A549 treated with Hydrocortisone at 1 μM for 4 hours (cell line): ENCODE data around the gene CRYBG2. TPM values are rescaled to one million over a fixed set of nuclear protein-coding genes. Genes with fewer than 3 reads are reported as not detected.

ENCODE experiments used
- total RNA-seq: library from RNA; stranded (reverse); fragments of 200-300 nt; extraction: Qiagen RNA extraction; gene quantifications from 5 replicates; pipeline ENCODE4 v1.2.3, GENCODE V29; 2022

CRYBG2 gene
- 1.2 to 2.2 TPM (median 1.5 TPM) in 5 replicates for total RNA-seq

GRCh38 chr1:26353976-26354820 lies at the start of gene CRYBG2:
Gene CRYBG2 (minus strand): TSS chr1:26354130. CDS start chr1:26346657, 7,473 bp downstream.

GRCh38 chr1:26372611-26373010 lies 18.7 kb upstream of the CRYBG2 start, which contains the start of gene ZNF683:
Gene ZNF683 (minus strand): TSS chr1:26372750. CDS start chr1:26368571, 4,179 bp downstream.

DNA sequence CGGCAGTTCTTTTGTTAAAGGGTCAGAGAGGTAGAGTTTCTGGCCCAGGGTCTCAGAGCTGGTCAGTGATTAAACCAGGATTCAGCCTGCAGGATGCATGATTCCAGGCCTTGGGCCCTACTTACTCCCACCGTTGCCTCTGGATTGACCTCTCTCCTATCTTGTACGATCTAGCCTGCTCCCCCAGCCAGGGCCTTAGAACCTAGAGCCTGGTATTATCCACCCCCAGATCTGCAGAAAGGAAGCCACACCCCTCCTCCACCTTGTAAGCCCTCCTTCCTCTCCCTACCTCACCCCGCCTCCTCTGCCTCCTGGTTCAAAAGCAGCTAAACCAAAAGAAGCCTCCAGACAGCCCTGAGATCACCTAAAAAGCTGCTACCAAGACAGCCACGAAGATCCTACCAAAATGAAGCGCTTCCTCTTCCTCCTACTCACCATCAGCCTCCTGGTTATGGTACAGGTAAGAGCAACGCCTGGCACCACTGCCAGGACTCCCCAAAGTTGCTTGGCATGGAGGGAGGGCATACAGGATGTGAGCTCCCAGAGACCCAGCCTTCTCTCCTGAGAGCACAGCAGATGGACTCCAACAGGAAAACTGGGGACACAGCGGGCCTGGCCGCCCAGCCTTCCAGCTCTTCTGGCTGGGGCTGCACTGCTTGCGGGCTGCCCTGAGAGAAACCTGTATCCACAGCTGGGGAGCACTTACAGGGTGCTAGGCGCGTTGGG lies 36.2 kb downstream of the CRYBG2 start, which contains the start of gene CD52:
CD52 (plus strand) TSS at position 347 of the 726 bp plus-strand sequence; CDS start at position 407, 60 bp downstream.

DNA sequence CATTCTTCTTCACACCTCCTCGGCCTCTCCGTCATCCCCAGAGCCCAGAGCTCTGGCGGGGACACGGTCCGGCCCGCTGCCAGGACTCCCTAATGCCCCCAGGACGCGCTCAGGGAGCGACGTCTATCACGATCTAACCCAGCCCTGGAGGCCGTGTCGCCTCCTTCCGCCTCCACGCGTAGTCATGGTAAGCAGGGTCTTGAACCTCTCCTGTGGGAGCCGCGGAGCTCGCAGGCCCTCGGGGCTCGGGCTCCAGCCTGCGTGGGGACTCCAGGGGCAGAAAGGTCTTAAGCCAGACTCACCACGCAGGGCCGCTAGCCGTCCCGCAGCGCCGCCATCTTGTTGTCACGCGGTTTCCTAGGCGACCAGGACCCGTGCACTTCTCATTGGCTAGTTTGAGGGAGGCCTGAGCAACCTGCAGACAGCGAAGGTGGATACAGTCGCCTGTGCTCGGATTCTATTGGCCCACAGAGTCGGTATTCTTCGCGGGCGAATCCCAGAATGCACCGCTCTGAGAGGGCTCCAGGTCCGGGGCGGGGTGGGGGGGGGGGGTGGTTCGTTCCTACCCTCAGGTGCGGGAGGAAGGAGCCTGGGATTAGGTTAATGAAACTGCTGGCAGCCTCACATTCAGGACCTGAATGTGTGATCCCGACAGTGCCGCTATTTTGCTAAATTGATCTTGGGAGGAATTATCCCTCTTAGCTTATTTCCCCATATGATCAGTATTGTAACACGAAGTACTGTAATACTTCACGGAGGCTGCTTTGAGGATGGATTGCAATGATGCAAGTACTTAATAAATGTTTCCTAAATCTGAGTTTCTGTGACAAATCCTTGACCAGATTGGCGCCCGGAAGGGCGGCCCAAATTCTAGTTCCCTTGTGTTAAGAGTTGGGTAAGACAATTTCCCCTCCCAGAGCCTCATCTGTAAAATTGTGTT lies 47.4 kb downstream of the CRYBG2 start, which contains the start of gene UBXN11:
UBXN11 (minus strand) TSS at position 347 of the 940 bp plus-strand sequence. CDS start 3,753 bp downstream, outside the sequence.

GRCh38 chr1:26279456-26280332 lies 74.2 kb downstream of the CRYBG2 start, which contains the start of gene SH3BGRL3:
Gene SH3BGRL3 (plus strand): TSS chr1:26280086. CDS start chr1:26280156, 70 bp downstream.

Other genes with a start within 250 kb of the CRYBG2 start
- gene PDIK1L, start 242.3 kb downstream of the CRYBG2 start, total RNA-seq, result 1.7 to 2.8 TPM (median 1.9 TPM) in 5 replicates
- gene FAM110D, start 195.1 kb downstream of the CRYBG2 start, total RNA-seq, result 0.06 TPM in 4 of 5 replicates, not detected in the other
- gene C1orf232, start 185.2 kb downstream of the CRYBG2 start, total RNA-seq, result not detected in 5 replicates
- gene ZNF593, start 184.2 kb downstream of the CRYBG2 start, total RNA-seq, result 46.2 to 70.1 TPM (median 67.4 TPM) in 5 replicates
- gene ZNF593OS, start 182.3 kb downstream of the CRYBG2 start, total RNA-seq, result 0.25 to 0.49 TPM (median 0.26 TPM) in 4 of 5 replicates, not detected in the other
- 0.15 to 0.51 TPM (median 0.30 TPM) in 5 replicates for gene CNKSR1, start 176.6 kb downstream of the CRYBG2 start, total RNA-seq
- gene CATSPER4, start 163.5 kb downstream of the CRYBG2 start, total RNA-seq, result not detected in 5 replicates
- gene CEP85, start 119.9 kb downstream of the CRYBG2 start, total RNA-seq, result 11.1 to 13.8 TPM (median 12.3 TPM) in 5 replicates
- 95.1 to 153 TPM (median 142 TPM) in 5 replicates for gene SH3BGRL3, start 74.0 kb downstream of the CRYBG2 start, total RNA-seq
- gene UBXN11, start 47.5 kb downstream of the CRYBG2 start, total RNA-seq, result 12.9 to 15.4 TPM (median 13.7 TPM) in 5 replicates
- gene CD52, start 36.2 kb downstream of the CRYBG2 start, total RNA-seq, result not detected in 5 replicates
- not detected in 5 replicates for gene ZNF683, start 18.6 kb upstream of the CRYBG2 start, total RNA-seq
- gene LIN28A, start 56.7 kb upstream of the CRYBG2 start, total RNA-seq, result not detected in 5 replicates
- 22.8 to 35.6 TPM (median 25.2 TPM) in 5 replicates for gene DHDDS, start 78.2 kb upstream of the CRYBG2 start, total RNA-seq
- gene HMGN2, start 118.3 kb upstream of the CRYBG2 start, total RNA-seq, result 322 to 370 TPM (median 346 TPM) in 5 replicates
- gene RPS6KA1, start 175.6 kb upstream of the CRYBG2 start, total RNA-seq, result 16.1 to 18.0 TPM (median 16.4 TPM) in 5 replicates